Endothelial cell of umbilical vein (primary cell): ENCODE measurements around the gene TMEM120A. TPM values are rescaled to one million over a fixed set of nuclear protein-coding genes. Genes with fewer than 3 reads are reported as not detected.

ENCODE experiments used
- BruUV-seq: library from RNA; stranded (reverse); fragments of 400-500 nt; replicated peaks from 2 replicates; lab custom pipeline; 2021; lab: Mats Ljungman, UMichigan
- CTCF ChIA-PET: fragments of 300-600, 350-600 bp; sonication (Branson Sonifier 250); formaldehyde crosslinking; loops from one replicate; lab custom pipeline; 2021; ENCODE audit warnings: antibody characterized with exemption, inconsistent platforms; lab: Charles Lee
- POLR2A ChIA-PET: fragments of 300-600, 350-600 bp; sonication (Branson Sonifier 250); formaldehyde crosslinking; loops from one replicate; lab custom pipeline; 2021; ENCODE audit warnings: antibody characterized with exemption, inconsistent platforms; lab: Charles Lee
- DNase-seq: peaks from one replicate; pipeline ENCODE4 v3.0.0-alpha.2; 2011; ENCODE audit warnings: low read depth, low spot score
- FAIRE-seq: peaks from 2 replicates; lab custom pipeline; 2011; peaks lifted over from hg19 to GRCh38; lab: Jason Lieb, UNC
- H2AFZ ChIP-seq: 2 replicates; pipeline ENCODE4 v1.6.0; 2012; ENCODE audit warnings: low read depth, low read length, control low read depth, inconsistent platforms
- H3K27ac ChIP-seq: 2 replicates; pipeline ENCODE4 v1.5.1; 2011; ENCODE audit warnings: low read depth, mild to moderate bottlenecking, control low read depth, low read length, moderate library complexity; ENCODE audit not compliant: insufficient read depth
- H3K27me3 ChIP-seq, 2 experiments: 2 replicates each; pipeline versions ENCODE4 v1.6.0 to v1.6.1; 2011; ENCODE audit warnings: low read length in 2 of 2, mixed read lengths in 1 of 2; ENCODE audit not compliant: control insufficient read depth in 2 of 2, insufficient read depth in 2 of 2
- H3K36me3 ChIP-seq, 2 experiments: 2 replicates in 1 of 2; 3 replicates in 1 of 2; pipeline ENCODE4 v1.5.1; 2011; ENCODE audit warnings: low read length in 2 of 2, mild to moderate bottlenecking in 1 of 2, moderate library complexity in 1 of 2; ENCODE audit not compliant: control insufficient read depth in 2 of 2, insufficient read depth in 2 of 2; ENCODE audit errors: extremely low read depth in 1 of 2
- H3K4me1 ChIP-seq: 3 replicates; pipeline ENCODE4 v1.5.1; 2011; ENCODE audit warnings: mild to moderate bottlenecking, low read length; ENCODE audit not compliant: control insufficient read depth, insufficient read depth; ENCODE audit errors: extremely low read depth
- H3K4me2 ChIP-seq: 2 replicates; pipeline ENCODE4 v1.6.1; 2011; ENCODE audit warnings: low read length, control low read depth, mixed read lengths; ENCODE audit not compliant: insufficient read depth
- H3K4me3 ChIP-seq, 3 experiments: fragments of 200-600 bp in 1 of 3; sonication (generic), shearing (Covaris generic) in 1 of 3; replicated peaks in 1 of 3; 2 replicates each; pipeline ENCODE4 v1.5.1; 2011 to 2016; ENCODE audit warnings: control low read depth in 3 of 3, low read length in 3 of 3, mild to moderate bottlenecking in 2 of 3, inconsistent platforms in 1 of 3, low read depth in 1 of 3, moderate library complexity in 1 of 3; ENCODE audit not compliant: insufficient read depth in 1 of 3
- H3K79me2 ChIP-seq: 2 replicates; pipeline ENCODE4 v1.6.0; 2012; ENCODE audit warnings: low read length, inconsistent platforms; ENCODE audit not compliant: control insufficient read depth, insufficient read depth
- H3K9ac ChIP-seq: replicated peaks from 2 replicates; pipeline ENCODE3; 2011; ENCODE audit warnings: low read length, control low read depth; ENCODE audit not compliant: insufficient read depth; ENCODE audit errors: extremely low read depth
- H3K9me1 ChIP-seq: replicated peaks from 3 replicates; pipeline ENCODE4 v1.6.0; 2011; ENCODE audit warnings: mild to moderate bottlenecking, low read length; ENCODE audit not compliant: control insufficient read depth, insufficient read depth; ENCODE audit errors: extremely low read depth
- H3K9me3 ChIP-seq: replicated peaks from 2 replicates; pipeline ENCODE4 v1.5.1; 2012; ENCODE audit warnings: low read length, inconsistent platforms; ENCODE audit not compliant: control insufficient read depth, insufficient read depth
- H4K20me1 ChIP-seq: replicated peaks from 2 replicates; pipeline ENCODE3; 2011; ENCODE audit warnings: mild to moderate bottlenecking, low read length; ENCODE audit not compliant: control insufficient read depth, insufficient read depth; ENCODE audit errors: extremely low read depth
- FOS ChIP-seq: IDR thresholded peaks from 2 replicates; pipeline ENCODE4 v1.6.1; 2011; ENCODE audit warnings: mild to moderate bottlenecking, low read length, moderate library complexity, borderline replicate concordance; ENCODE audit not compliant: insufficient read depth
- GATA2 ChIP-seq: IDR thresholded peaks from 2 replicates; pipeline ENCODE4 v1.7.0; 2011; ENCODE audit warnings: low read depth, mild to moderate bottlenecking, moderate library complexity, mixed read lengths, low read length; ENCODE audit not compliant: insufficient read length, insufficient read depth
- MYC ChIP-seq: IDR thresholded peaks from one replicate; pipeline ENCODE4 v1.6.1; 2011; ENCODE audit warnings: mild to moderate bottlenecking, low read depth, low read length
- POLR2A ChIP-seq: IDR thresholded peaks from 2 replicates; pipeline ENCODE4 v1.6.1; 2012; ENCODE audit warnings: low read depth, mild to moderate bottlenecking, control low read depth, low read length
- POLR2AphosphoS5 ChIP-seq: IDR thresholded peaks from 2 replicates; pipeline ENCODE4 v1.6.1; 2012; ENCODE audit warnings: low read depth, mild to moderate bottlenecking, control low read depth, low read length, moderate library complexity; ENCODE audit not compliant: insufficient read depth
- dilution Hi-C: fragments of 300-500 bp; cut with MboI; formaldehyde crosslinking; loops from one replicate; pipeline ENCODE4 v1.15.0; 2019; ENCODE audit warnings: low sequenced_read_pairs; ENCODE audit not compliant: extremely low pct_ligation_motif_present
- intact Hi-C: fragments of 100-400 bp; cut with micrococcal nuclease; formaldehyde crosslinking; loops from one replicate; pipeline ENCODE4 v1.10.0; 2022
- polyA plus RNA-seq, 4 experiments: library from polyadenylated mRNA; depleted of rRNA in 3 of 4; stranded (reverse) in 3 of 4; unstranded in 1 of 4; fragments of >200 nt; gene quantifications; 2 replicates each; pipeline versions ENCODE4 v1.2.1 to v1.2.3, GENCODE V29; 2011 to 2012; ENCODE audit warnings: missing spikeins in 1 of 4
- total RNA-seq: library from RNA; stranded (reverse); gene quantifications from 2 replicates; pipeline ENCODE4 v1.2.3, GENCODE V29; 2021
- TF ChIP-seq, protein P1 (sequence below): IDR thresholded peaks from 2 replicates; pipeline ENCODE4 v1.6.1; 2011; ENCODE audit not compliant: insufficient read depth, insufficient read length
- TF ChIP-seq, protein P2 (sequence below), 2 donors: IDR thresholded peaks; 1 replicate in 1 of 2; 2 replicates in 1 of 2; pipeline ENCODE4 v1.5.1; 2011; ENCODE audit warnings: low read length in 2 of 2, mild to moderate bottlenecking in 2 of 2, moderate library complexity in 2 of 2, control low read depth in 1 of 2, inconsistent platforms in 1 of 2, low read depth in 1 of 2; ENCODE audit not compliant: insufficient read depth in 1 of 2; ENCODE audit errors: extremely low read depth in 1 of 2

Gene TMEM120A
- total and polyA plus RNA-seq, 2 donors (not counting 3 experiments of a cell fraction or from before 2014, with no cell fraction given): 38.6 to 133 TPM

DNA sequence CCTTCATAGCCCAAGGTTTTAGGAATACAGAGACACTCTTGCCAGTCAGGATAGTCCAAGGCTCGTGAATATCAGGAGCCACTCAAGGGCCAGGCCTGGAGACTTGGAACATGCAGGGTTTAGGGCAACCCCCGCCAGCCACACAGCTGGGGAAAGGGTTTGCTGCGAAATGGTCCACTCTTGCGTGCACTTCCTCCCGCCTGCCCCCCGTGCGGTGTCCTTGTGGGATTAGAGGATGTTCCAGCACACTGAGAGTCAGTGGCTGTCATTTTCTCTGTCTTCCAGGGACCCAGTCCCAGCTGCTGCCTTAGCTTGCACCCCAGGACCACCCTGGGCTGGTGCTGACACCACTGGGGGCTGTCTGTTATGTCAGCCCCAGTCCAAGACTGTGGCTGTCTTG, 41.0 kb downstream of the TMEM120A start:
- Histone ChIP-seq H3K9me1 (no peaks in the 10 kb centered on the region), H3K36me3 (peaks cover 5 to 6% of the 10 kb centered on the region in 2 experiments), H3K4me2 (no peak overlapping the region), H2AFZ (no peak overlapping the region), H3K27me3 (no peaks in the 10 kb centered on the region), H3K27ac (no peak overlapping the region), H3K9me3 (no peaks in the 10 kb centered on the region), H4K20me1 (no peaks in the 10 kb centered on the region), H3K4me3 (no peak overlapping the region), H3K9ac (no peak overlapping the region), H3K4me1 (peaks cover 7% of the 10 kb centered on the region), H3K79me2 (no peaks in the 10 kb centered on the region)
- FAIRE-seq (no peak), DNase-seq (no peak)
- TF ChIP-seq, protein P1, sequence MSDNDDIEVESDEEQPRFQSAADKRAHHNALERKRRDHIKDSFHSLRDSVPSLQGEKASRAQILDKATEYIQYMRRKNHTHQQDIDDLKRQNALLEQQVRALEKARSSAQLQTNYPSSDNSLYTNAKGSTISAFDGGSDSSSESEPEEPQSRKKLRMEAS: no peak
- TF ChIP-seq MYC: no peak
- TF ChIP-seq POLR2AphosphoS5: no peak
- TF ChIP-seq GATA2: no peak
- TF ChIP-seq, protein P2, sequence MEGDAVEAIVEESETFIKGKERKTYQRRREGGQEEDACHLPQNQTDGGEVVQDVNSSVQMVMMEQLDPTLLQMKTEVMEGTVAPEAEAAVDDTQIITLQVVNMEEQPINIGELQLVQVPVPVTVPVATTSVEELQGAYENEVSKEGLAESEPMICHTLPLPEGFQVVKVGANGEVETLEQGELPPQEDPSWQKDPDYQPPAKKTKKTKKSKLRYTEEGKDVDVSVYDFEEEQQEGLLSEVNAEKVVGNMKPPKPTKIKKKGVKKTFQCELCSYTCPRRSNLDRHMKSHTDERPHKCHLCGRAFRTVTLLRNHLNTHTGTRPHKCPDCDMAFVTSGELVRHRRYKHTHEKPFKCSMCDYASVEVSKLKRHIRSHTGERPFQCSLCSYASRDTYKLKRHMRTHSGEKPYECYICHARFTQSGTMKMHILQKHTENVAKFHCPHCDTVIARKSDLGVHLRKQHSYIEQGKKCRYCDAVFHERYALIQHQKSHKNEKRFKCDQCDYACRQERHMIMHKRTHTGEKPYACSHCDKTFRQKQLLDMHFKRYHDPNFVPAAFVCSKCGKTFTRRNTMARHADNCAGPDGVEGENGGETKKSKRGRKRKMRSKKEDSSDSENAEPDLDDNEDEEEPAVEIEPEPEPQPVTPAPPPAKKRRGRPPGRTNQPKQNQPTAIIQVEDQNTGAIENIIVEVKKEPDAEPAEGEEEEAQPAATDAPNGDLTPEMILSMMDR (IDR thresholded peaks at IDR 0.05; ENCODE audit: extremely low read depth in 1 of 2, insufficient read depth in 1 of 2, low read depth in 1 of 2, low read length in 2 of 2): no peak
- TF ChIP-seq FOS: no peak
- no peak for TF ChIP-seq POLR2A
- no TSS peak for BruUV-seq
- intact Hi-C loops (no loop called here), dilution Hi-C loops (no loop called here)
- POLR2A ChIA-PET: interaction anchor here (0.5 kb wide), 1 partner anchor 36 kb away, joined by 3 read pairs; no protein-coding TSS in a partner anchor
- CTCF ChIA-PET: no interaction called here
